Nephron progenitor cell (in vitro differentiated cells): ENCODE measurements around the gene RNF157.

Experiments
- DNase-seq: peaks from one replicate; pipeline ENCODE4 v3.0.0; 2021
- H3K27ac Mint-ChIP-seq: 2 replicates; pipeline ENCODE4 v1.8.0; 2021; ENCODE audit warnings: mild to moderate bottlenecking, moderate library complexity, mixed read lengths
- H3K27me3 Mint-ChIP-seq: 2 replicates; pipeline ENCODE4 v1.8.0; 2021; ENCODE audit warnings: mild to moderate bottlenecking, low read depth, mixed read lengths; ENCODE audit not compliant: poor library complexity
- H3K36me3 Mint-ChIP-seq: 2 replicates; pipeline ENCODE4 v1.8.0; 2021; ENCODE audit warnings: low read depth, mixed read lengths
- H3K4me1 Mint-ChIP-seq: 2 replicates; pipeline ENCODE4 v1.8.0; 2021; ENCODE audit warnings: mixed read lengths
- H3K4me3 Mint-ChIP-seq: 2 replicates; pipeline ENCODE4 v1.8.0; 2021; ENCODE audit warnings: mild to moderate bottlenecking, moderate library complexity, mixed read lengths
- H3K9me3 Mint-ChIP-seq: 2 replicates; pipeline ENCODE4 v1.8.0; 2021; ENCODE audit warnings: mild to moderate bottlenecking, moderate library complexity, mixed read lengths
- CTCF ChIP-seq: fragments of 200-600 bp; sonication (generic); IDR thresholded peaks from 2 replicates; pipeline ENCODE4 v1.5.0; 2021; ENCODE audit warnings: antibody characterized with exemption

The RNF157 gene

GRCh38 chr17:76223802-76224201 is 16.5 kb downstream of the RNF157 start:
- H3K27ac Mint-ChIP-seq = no peak overlapping the region
- H3K9me3 Mint-ChIP-seq = no peaks in the 10 kb centered on the region
- no peaks in the 10 kb centered on the region for H3K36me3 Mint-ChIP-seq
- H3K4me3 Mint-ChIP-seq = no peak overlapping the region
- peaks cover 25% of the 10 kb centered on the region for H3K27me3 Mint-ChIP-seq
- TF ChIP-seq CTCF = no peak
- peaks cover 7% of the 10 kb centered on the region for H3K4me1 Mint-ChIP-seq
- DNase-seq = no peak

- Mint-ChIP-seq H3K9me3 (no peaks in the 10 kb centered on the region), H3K27ac (peak overlapping the region; percentile 64), H3K27me3 (peaks cover 7% of the 10 kb centered on the region), H3K4me1 (peaks cover 7% of the 10 kb centered on the region), H3K4me3 (no peak overlapping the region), H3K36me3 (no peaks in the 10 kb centered on the region)
- DNase-seq = no peak
- TF ChIP-seq CTCF = no peak
Observed at GRCh38 chr17:76219670-76220383, 20.5 kb downstream of the RNF157 start.

GRCh38 chr17:76217081-76217480 is 23.2 kb downstream of the RNF157 start:
- Mint-ChIP-seq H3K36me3 (no peaks in the 10 kb centered on the region), H3K9me3 (no peaks in the 10 kb centered on the region), H3K4me1 (peaks cover 7% of the 10 kb centered on the region), H3K27me3 (peaks cover 13% of the 10 kb centered on the region), H3K4me3 (no peak overlapping the region), H3K27ac (no peak overlapping the region)
- DNase-seq = no peak
- no peak for TF ChIP-seq CTCF

GRCh38 chr17:76213491-76213890 is 26.8 kb downstream of the RNF157 start:
- no peak for DNase-seq
- no peak overlapping the region for H3K4me3 Mint-ChIP-seq
- peaks cover 21% of the 10 kb centered on the region for H3K27me3 Mint-ChIP-seq
- H3K9me3 Mint-ChIP-seq = no peaks in the 10 kb centered on the region
- no peak for TF ChIP-seq CTCF
- no peak overlapping the region for H3K27ac Mint-ChIP-seq
- no peaks in the 10 kb centered on the region for H3K4me1 Mint-ChIP-seq
- peaks cover 14% of the 10 kb centered on the region for H3K36me3 Mint-ChIP-seq

GRCh38 chr17:76208120-76208519 is 32.2 kb downstream of the RNF157 start:
- H3K27ac Mint-ChIP-seq = no peak overlapping the region
- DNase-seq = no peak
- no peak overlapping the region for H3K4me3 Mint-ChIP-seq
- H3K9me3 Mint-ChIP-seq = no peaks in the 10 kb centered on the region
- H3K36me3 Mint-ChIP-seq = peaks cover 22% of the 10 kb centered on the region
- TF ChIP-seq CTCF = no peak
- H3K27me3 Mint-ChIP-seq = peaks cover 10% of the 10 kb centered on the region
- H3K4me1 Mint-ChIP-seq = peaks cover 20% of the 10 kb centered on the region
